LNCaP clone FGC (cell line): ENCODE measurements around the gene CDK5RAP2.

Experiments used
- DNase-seq: peaks from one replicate; pipeline ENCODE4 v3.0.0-alpha.2; 2011; ENCODE audit warnings: low read depth
- H3K4me3 ChIP-seq: 2 replicates; pipeline ENCODE4 v1.5.1; 2011; ENCODE audit warnings: mild to moderate bottlenecking, low read depth, low read length, control low read depth
- TF ChIP-seq, protein P1 (sequence below): IDR thresholded peaks from 2 replicates; pipeline ENCODE4 v1.5.1; 2012; ENCODE audit warnings: mild to moderate bottlenecking; ENCODE audit not compliant: control insufficient read depth, insufficient read depth; ENCODE audit errors: extremely low read depth

CDK5RAP2 gene

DNA sequence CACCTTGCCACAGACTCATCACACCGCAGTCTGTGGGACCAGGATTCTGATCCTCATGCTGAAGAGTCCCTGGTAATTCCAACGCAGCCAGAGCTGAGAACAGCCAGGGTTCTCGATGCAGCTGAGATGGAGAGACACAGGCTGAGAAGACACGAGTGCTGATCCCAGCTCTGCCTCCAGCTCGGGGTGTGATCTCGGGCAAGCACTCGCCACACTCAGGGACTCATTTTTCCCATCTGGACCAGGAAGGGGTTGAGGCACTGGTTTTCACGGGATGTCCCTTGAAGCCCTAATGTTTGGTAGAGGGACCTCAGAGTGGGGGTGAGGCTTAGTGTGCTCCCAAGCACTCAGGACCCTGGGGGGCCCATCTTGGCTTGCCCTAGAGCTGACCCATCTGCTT lies 200.4 kb downstream of the CDK5RAP2 start:
- no peak overlapping the region for H3K4me3 ChIP-seq
- no peak for DNase-seq
- TF ChIP-seq, protein P1, sequence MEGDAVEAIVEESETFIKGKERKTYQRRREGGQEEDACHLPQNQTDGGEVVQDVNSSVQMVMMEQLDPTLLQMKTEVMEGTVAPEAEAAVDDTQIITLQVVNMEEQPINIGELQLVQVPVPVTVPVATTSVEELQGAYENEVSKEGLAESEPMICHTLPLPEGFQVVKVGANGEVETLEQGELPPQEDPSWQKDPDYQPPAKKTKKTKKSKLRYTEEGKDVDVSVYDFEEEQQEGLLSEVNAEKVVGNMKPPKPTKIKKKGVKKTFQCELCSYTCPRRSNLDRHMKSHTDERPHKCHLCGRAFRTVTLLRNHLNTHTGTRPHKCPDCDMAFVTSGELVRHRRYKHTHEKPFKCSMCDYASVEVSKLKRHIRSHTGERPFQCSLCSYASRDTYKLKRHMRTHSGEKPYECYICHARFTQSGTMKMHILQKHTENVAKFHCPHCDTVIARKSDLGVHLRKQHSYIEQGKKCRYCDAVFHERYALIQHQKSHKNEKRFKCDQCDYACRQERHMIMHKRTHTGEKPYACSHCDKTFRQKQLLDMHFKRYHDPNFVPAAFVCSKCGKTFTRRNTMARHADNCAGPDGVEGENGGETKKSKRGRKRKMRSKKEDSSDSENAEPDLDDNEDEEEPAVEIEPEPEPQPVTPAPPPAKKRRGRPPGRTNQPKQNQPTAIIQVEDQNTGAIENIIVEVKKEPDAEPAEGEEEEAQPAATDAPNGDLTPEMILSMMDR, result no peak

DNA sequence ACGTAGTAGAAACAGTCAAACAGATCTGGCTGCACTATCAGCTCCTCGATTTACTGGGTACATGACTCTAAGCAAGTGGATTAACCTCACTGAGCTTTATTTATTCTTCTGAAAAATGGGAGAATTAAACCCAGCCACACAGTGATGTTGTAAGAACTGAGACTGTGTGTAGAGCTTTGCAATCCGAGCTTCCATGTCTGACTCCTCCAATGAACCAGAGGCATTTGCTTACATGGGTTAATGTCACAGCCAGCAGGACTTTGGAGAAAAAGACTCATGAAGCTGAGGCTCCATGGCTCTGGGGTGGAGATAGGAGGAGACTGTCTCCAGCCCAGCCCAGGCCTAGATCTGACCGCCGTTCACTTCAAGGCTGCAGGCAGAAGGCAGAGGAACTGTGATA lies 201.3 kb downstream of the CDK5RAP2 start:
- DNase-seq, result no peak
- TF ChIP-seq, protein P1, result no peak
- no peak overlapping the region for H3K4me3 ChIP-seq

DNA sequence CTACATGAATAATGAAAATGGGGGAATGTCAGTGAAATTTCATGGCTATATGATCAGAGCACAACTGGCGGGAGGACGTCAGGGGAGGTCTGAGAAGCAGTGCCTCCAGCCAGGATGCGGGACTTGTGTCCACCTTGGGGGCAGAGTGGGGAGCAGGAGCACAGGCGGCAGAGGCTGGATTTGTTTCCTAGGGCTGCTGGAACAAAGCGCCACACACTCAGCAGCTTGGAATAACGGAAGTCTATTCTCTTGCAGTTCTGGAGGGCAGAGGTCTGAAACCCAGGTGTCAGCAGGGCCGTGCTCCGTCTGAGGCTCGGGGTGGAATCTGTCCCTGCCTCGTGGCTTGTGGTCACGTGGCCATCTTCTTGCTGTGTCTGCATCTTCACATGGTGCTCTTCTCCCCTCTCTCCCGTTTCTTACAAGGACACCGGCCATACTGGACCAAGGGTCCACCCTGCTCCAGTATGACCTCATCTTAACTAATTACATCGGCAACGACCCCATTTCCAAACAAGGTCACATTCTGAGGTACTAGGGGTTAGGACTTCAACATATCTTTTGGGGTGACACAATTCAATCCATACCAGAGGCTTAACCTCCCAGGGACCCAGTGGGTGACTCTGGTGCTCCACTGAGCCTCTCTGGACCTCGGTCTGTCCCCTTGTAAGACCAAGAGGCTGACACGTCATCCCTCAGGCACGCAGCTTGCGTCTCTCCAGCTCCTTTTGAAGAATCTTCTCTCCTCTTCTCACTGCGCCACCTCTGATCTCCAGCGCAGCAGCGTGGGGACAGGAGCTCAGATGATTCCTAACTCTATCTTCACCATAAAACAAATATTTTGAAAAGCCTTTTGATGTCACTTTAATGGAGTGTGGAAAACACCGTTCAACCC lies 202.5 kb downstream of the CDK5RAP2 start:
- no peak for DNase-seq
- TF ChIP-seq, protein P1, result no peak
- no peak overlapping the region for H3K4me3 ChIP-seq

DNA sequence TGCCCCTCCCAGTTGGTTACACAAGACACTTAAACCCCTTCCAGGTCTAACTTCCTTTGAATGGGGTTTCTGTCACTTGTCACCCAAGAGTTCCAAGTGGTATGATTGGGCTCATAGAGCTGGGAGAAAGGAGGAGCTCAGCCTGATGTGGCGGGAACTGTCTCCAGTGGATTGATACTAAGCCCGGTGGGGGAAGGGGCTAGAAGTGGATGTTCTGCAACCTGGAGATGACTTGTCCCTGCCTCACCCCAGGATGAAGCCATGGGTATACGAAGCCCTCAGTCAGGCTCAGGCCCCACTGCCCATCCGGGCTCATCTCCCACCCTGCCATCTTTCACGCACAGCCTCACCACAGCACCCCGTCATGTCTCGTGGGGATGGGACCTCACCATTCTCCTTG lies 203.9 kb downstream of the CDK5RAP2 start:
- TF ChIP-seq, protein P1, result no peak
- no peak for DNase-seq
- H3K4me3 ChIP-seq, result no peak overlapping the region

DNA sequence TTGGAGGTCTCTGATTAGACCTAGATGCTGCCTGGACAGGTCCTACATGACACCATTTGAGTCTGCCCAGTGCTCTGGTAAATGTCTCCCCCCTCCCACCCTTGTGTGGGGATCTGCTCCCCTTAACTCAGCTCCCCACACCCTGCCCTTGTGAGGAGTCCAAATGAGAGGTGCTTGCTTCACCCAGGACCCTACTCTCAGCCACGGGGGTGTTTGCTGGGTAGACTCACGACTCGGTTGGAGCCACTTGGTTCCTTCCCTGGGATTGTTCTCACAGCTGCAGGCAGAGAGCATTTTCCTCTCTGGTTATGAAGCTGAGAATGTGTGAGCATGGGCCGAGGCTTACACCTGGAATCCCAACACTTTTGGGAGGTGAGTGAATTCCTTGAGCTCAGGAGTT lies 204.7 kb downstream of the CDK5RAP2 start:
- TF ChIP-seq, protein P1, result no peak
- no peak overlapping the region for H3K4me3 ChIP-seq
- no peak for DNase-seq

DNA sequence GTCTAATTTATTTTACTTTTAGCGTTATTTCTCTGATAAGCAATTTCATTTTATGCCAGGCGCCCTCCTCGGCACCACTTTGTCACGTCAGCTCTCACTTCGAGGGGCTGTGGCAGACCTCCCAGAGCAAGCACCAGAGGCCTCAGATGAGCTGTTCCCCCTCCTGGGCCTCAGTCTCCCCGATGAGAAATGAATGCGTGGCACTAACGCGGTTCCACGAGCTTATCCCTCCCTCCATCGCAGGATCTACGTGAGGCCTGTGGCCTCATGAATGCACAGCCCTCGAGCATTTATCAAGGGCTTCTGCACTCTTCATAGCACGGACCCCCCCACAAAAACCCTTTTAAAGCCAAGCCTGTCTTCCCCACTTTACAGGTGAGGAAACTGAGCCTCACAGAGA lies 205.2 kb downstream of the CDK5RAP2 start:
- no peak for DNase-seq

More for the DNA sequence above, 205.2 kb downstream of the CDK5RAP2 start:
- TF ChIP-seq, protein P1, result no peak
- no peak overlapping the region for H3K4me3 ChIP-seq
